Renal pelvis (tissue), 4 donors: ENCODE measurements around the gene ALLC. TPM values are rescaled to one million over a fixed set of nuclear protein-coding genes. Genes with fewer than 3 reads are reported as not detected.

Source experiments
- DNase-seq: peaks from one replicate; pipeline ENCODE4 v3.0.0-alpha.2; 2013
- polyA plus RNA-seq, 3 donors: library from polyadenylated mRNA; unstranded; fragments of 120-200 nt; gene quantifications; one replicate each; pipeline ENCODE4 v1.2.1, GENCODE V29; 2013; ENCODE audit not compliant: insufficient read length in 3 of 3

The ALLC gene
- polyA plus RNA-seq, 3 donors: not detected

GRCh38 chr2:3677436-3677835 lies 19.4 kb downstream of the ALLC start:
- DNase-seq: no peak

- DNase-seq: no peak
Measured at GRCh38 chr2:3678212-3678611, 20.2 kb downstream of the ALLC start.

GRCh38 chr2:3679180-3679579 lies 21.2 kb downstream of the ALLC start:
- DNase-seq: no peak

- no peak for DNase-seq
Measured at GRCh38 chr2:3679616-3680393, 21.8 kb downstream of the ALLC start.

GRCh38 chr2:3680548-3681345 lies 22.7 kb downstream of the ALLC start:
- no peak for DNase-seq

GRCh38 chr2:3681625-3682024 lies 23.6 kb downstream of the ALLC start:
- no peak for DNase-seq

- DNase-seq: no peak
Measured at GRCh38 chr2:3682811-3683210, 24.8 kb downstream of the ALLC start.

GRCh38 chr2:3683748-3684454 lies 25.9 kb downstream of the ALLC start:
- no peak for DNase-seq

- DNase-seq: no peak
Measured at GRCh38 chr2:3689998-3690748, 32.2 kb downstream of the ALLC start.

GRCh38 chr2:3692375-3692774 lies 34.4 kb downstream of the ALLC start:
- DNase-seq: no peak

GRCh38 chr2:3696545-3696944 lies 38.5 kb downstream of the ALLC start:
- no peak for DNase-seq

GRCh38 chr2:3701071-3701470 lies 43.1 kb downstream of the ALLC start:
- no peak for DNase-seq

- DNase-seq: no peak
Measured at GRCh38 chr2:3703236-3703756, 45.3 kb downstream of the ALLC start, which contains the start of gene DCDC2C. Gene DCDC2C (plus strand): TSS chr2:3703575. CDS start chr2:3703752, 177 bp downstream.

- DNase-seq: no peak
Measured at GRCh38 chr2:3703757-3704355, 45.9 kb downstream of the ALLC start.

GRCh38 chr2:3704692-3705091 lies 46.7 kb downstream of the ALLC start:
- no peak for DNase-seq

- DNase-seq: no peak
Measured at GRCh38 chr2:3705782-3706181, 47.8 kb downstream of the ALLC start.

GRCh38 chr2:3706892-3707291 lies 48.9 kb downstream of the ALLC start:
- DNase-seq: no peak

GRCh38 chr2:3708576-3708975 lies 50.6 kb downstream of the ALLC start:
- DNase-seq: no peak

- no peak for DNase-seq
Measured at GRCh38 chr2:3709225-3709624, 51.2 kb downstream of the ALLC start.

- DNase-seq: no peak
Measured at GRCh38 chr2:3712424-3712823, 54.4 kb downstream of the ALLC start.
